Measurements from ENCODE around the gene SLC16A10. TPM values are rescaled to one million over a fixed set of nuclear protein-coding genes. Genes with fewer than 3 reads are reported as not detected.
"Not testable (repeated sequence)": the region's sequence is repeated elsewhere in the genome, so short reads cannot be mapped to it uniquely, and the experiment has no call there.

Gene SLC16A10
- total RNA-seq, 4 donors from 2014 or later, result 2.5 to 9.5 (median 9.3) TPM

- no peak for DNase-seq
Observed at GRCh38 chr6:111248789-111249188, 161.5 kb downstream of the SLC16A10 start.

GRCh38 chr6:111250791-111251354, 163.6 kb downstream of the SLC16A10 start:
- Histone ChIP-seq H3K4me3 (no peak overlapping the region), H3K27me3 (no peaks in the 10 kb centered on the region), H3K27ac (no peak overlapping the region), H3K9me3 (no peaks in the 10 kb centered on the region), H3K36me3 (no peaks in the 10 kb centered on the region), H3K4me1 (no peaks in the 10 kb centered on the region)
- DNase-seq, result no peak
- TF ChIP-seq POLR2A (IDR thresholded peaks at IDR 0.05) (no peak), CTCF (IDR thresholded peaks at IDR 0.05) (no peak)

More at GRCh38 chr6:111248789-111249188, 161.5 kb downstream of the SLC16A10 start:
- Histone ChIP-seq H3K4me1 (no peaks in the 10 kb centered on the region), H3K9me3 (no peaks in the 10 kb centered on the region), H3K4me3 (no peak overlapping the region), H3K36me3 (no peaks in the 10 kb centered on the region), H3K27ac (no peak overlapping the region), H3K27me3 (no peaks in the 10 kb centered on the region)
- no peak for TF ChIP-seq POLR2A (IDR thresholded peaks at IDR 0.05)

GRCh38 chr6:111252726-111253125, 165.4 kb downstream of the SLC16A10 start:
- no peak for TF ChIP-seq CTCF (IDR thresholded peaks at IDR 0.05)
- no peaks in the 10 kb centered on the region for H3K4me1 ChIP-seq
- no peak overlapping the region for H3K27ac ChIP-seq
- no peaks in the 10 kb centered on the region for H3K36me3 ChIP-seq
- no peaks in the 10 kb centered on the region for H3K27me3 ChIP-seq
- DNase-seq, result no peak
- H3K4me3 ChIP-seq, result no peak overlapping the region
- no peaks in the 10 kb centered on the region for H3K9me3 ChIP-seq

- no peak for DNase-seq
- H3K27me3 ChIP-seq, result no peaks in the 10 kb centered on the region
- H3K36me3 ChIP-seq, result no peaks in the 10 kb centered on the region
- H3K27ac ChIP-seq, result no peak overlapping the region
- H3K9me3 ChIP-seq, result no peaks in the 10 kb centered on the region
- H3K4me1 ChIP-seq, result no peaks in the 10 kb centered on the region
- no peak overlapping the region for H3K4me3 ChIP-seq
- TF ChIP-seq CTCF (IDR thresholded peaks at IDR 0.05), result no peak
- TF ChIP-seq POLR2A (IDR thresholded peaks at IDR 0.05), result no peak
Observed at GRCh38 chr6:111254004-111254778, 166.9 kb downstream of the SLC16A10 start.

GRCh38 chr6:111254779-111255166, 167.5 kb downstream of the SLC16A10 start:
- Histone ChIP-seq H3K4me3 (no peak overlapping the region), H3K36me3 (no peaks in the 10 kb centered on the region), H3K27ac (no peak overlapping the region), H3K27me3 (no peaks in the 10 kb centered on the region), H3K4me1 (peaks cover 0 to 2% (median 0%) of the 10 kb centered on the region in 4 donors), H3K9me3 (no peaks in the 10 kb centered on the region)
- DNase-seq, result no peak
- no peak for TF ChIP-seq POLR2A (IDR thresholded peaks at IDR 0.05)

- H3K4me3 ChIP-seq, H3K4me1 ChIP-seq, H3K27ac ChIP-seq, H3K27me3 ChIP-seq, H3K36me3 ChIP-seq, H3K9me3 ChIP-seq, DNase-seq: not testable (repeated sequence)
Observed at GRCh38 chr6:111255838-111256237, 168.5 kb downstream of the SLC16A10 start.

- no peak for DNase-seq
- no peaks in the 10 kb centered on the region for H3K27me3 ChIP-seq
- H3K27ac ChIP-seq, result no peak overlapping the region
- no peaks in the 10 kb centered on the region for H3K9me3 ChIP-seq
- H3K36me3 ChIP-seq, result no peaks in the 10 kb centered on the region
- TF ChIP-seq POLR2A (IDR thresholded peaks at IDR 0.05) (no peak), CTCF (IDR thresholded peaks at IDR 0.05) (no peak)
- no peak overlapping the region for H3K4me3 ChIP-seq
- H3K4me1 ChIP-seq, result peaks cover 0 to 9% (median 0%) of the 10 kb centered on the region in 4 donors
Observed at GRCh38 chr6:111256646-111257045, 169.3 kb downstream of the SLC16A10 start.

Measured in Peyer's patch (tissue), 4 donors.